ENCODE results near the gene KCNH1. TPM values are rescaled to one million over a fixed set of nuclear protein-coding genes. Genes with fewer than 3 reads are reported as not detected.

The KCNH1 gene
- total RNA-seq, 1 donor, result 41.3 TPM

DNA sequence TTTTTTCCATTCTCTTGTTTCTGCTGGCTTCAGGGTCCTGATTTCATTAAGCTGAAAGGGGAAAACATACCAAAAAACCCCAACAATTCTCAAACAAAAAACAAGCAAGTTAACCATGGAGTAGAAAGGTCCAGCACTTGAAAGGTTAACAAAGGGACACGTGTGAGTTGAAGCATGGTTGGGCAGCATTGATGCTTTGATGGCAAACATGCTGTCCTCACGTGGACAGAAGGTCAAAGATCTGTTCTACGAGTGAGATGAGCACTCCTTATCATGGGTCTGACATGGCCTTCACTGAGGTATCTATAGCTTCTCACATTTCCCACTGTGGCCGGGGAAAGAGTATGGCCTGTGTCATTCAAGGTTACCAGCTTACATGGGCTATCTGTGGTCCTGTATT lies 410.3 kb downstream of the KCNH1 start:
- Histone ChIP-seq H3K4me1 (ENCODE audit: insufficient read depth, low read length) (no peaks in the 10 kb centered on the region), H3K9me3 (ENCODE audit: low read depth, low read length) (no peaks in the 10 kb centered on the region), H2AFZ (ENCODE audit: low read length) (no peak overlapping the region), H3K27ac (ENCODE audit: low read depth, low read length) (no peak overlapping the region), H3K4me3 (ENCODE audit: insufficient read depth, low read length) (no peak overlapping the region), H4K20me1 (ENCODE audit: insufficient read depth, low read length) (peaks cover 3% of the 10 kb centered on the region), H3K79me2 (ENCODE audit: insufficient read depth, low read length) (no peaks in the 10 kb centered on the region), H3K27me3 (ENCODE audit: insufficient read depth, low read length) (no peaks in the 10 kb centered on the region), H3K4me2 (ENCODE audit: insufficient read depth, low read length) (no peak overlapping the region), H3K36me3 (ENCODE audit: insufficient read depth, low read length) (no peaks in the 10 kb centered on the region)
- TF ChIP-seq, protein P1, sequence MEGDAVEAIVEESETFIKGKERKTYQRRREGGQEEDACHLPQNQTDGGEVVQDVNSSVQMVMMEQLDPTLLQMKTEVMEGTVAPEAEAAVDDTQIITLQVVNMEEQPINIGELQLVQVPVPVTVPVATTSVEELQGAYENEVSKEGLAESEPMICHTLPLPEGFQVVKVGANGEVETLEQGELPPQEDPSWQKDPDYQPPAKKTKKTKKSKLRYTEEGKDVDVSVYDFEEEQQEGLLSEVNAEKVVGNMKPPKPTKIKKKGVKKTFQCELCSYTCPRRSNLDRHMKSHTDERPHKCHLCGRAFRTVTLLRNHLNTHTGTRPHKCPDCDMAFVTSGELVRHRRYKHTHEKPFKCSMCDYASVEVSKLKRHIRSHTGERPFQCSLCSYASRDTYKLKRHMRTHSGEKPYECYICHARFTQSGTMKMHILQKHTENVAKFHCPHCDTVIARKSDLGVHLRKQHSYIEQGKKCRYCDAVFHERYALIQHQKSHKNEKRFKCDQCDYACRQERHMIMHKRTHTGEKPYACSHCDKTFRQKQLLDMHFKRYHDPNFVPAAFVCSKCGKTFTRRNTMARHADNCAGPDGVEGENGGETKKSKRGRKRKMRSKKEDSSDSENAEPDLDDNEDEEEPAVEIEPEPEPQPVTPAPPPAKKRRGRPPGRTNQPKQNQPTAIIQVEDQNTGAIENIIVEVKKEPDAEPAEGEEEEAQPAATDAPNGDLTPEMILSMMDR (IDR thresholded peaks at IDR 0.05; ENCODE audit: extremely low read depth, low read depth, low read length), result no peak
- DNase-seq (ENCODE audit: insufficient read length, low spot score, missing footprints), result no peak

DNA sequence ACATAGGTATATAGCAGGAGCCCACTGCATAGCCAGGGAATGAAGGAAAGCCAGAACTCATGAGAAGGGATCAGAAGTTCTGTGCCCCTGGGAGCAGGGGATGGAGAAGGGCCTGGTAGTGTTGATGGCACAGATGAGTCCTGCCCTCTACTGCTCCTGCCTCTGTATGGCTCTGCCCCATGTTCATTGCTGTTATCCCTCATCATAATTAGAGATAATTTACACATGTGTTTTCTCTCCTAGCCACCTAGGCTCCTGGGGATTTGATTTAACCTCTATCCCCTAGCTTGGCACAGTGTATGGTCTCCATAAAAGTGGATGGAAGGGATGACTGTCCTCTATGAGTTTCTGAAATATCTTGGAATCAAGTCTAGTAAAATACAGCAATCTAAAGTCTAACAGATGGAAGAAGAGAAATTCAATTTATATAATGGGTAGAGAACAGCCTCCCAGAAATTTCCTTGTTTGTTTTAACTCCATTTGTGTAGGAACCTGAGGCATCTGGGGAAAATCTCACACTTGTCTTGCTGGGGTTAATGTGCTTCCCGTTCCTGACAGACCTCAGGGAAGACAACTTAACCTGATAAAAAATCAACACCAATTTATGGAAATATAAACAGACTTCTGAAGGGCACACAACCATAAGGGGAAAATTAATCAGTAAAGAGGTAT lies 411.4 kb downstream of the KCNH1 start:
- H3K27me3 ChIP-seq (ENCODE audit: insufficient read depth, low read length), result no peaks in the 10 kb centered on the region
- peaks cover 3% of the 10 kb centered on the region for H4K20me1 ChIP-seq (ENCODE audit: insufficient read depth, low read length)
- H3K9me3 ChIP-seq (ENCODE audit: low read depth, low read length), result no peaks in the 10 kb centered on the region
- no peaks in the 10 kb centered on the region for H3K4me1 ChIP-seq (ENCODE audit: insufficient read depth, low read length)
- no peak overlapping the region for H3K27ac ChIP-seq (ENCODE audit: low read depth, low read length)
- no peak for DNase-seq (ENCODE audit: insufficient read length, low spot score, missing footprints)
- H3K36me3 ChIP-seq (ENCODE audit: insufficient read depth, low read length), result no peaks in the 10 kb centered on the region
- TF ChIP-seq, protein P1 (IDR thresholded peaks at IDR 0.05; ENCODE audit: extremely low read depth, low read depth, low read length), result no peak
- no peaks in the 10 kb centered on the region for H3K79me2 ChIP-seq (ENCODE audit: insufficient read depth, low read length)
- H2AFZ ChIP-seq (ENCODE audit: low read length), result no peak overlapping the region
- H3K4me3 ChIP-seq (ENCODE audit: insufficient read depth, low read length), result no peak overlapping the region
- H3K4me2 ChIP-seq (ENCODE audit: insufficient read depth, low read length), result no peak overlapping the region

DNA sequence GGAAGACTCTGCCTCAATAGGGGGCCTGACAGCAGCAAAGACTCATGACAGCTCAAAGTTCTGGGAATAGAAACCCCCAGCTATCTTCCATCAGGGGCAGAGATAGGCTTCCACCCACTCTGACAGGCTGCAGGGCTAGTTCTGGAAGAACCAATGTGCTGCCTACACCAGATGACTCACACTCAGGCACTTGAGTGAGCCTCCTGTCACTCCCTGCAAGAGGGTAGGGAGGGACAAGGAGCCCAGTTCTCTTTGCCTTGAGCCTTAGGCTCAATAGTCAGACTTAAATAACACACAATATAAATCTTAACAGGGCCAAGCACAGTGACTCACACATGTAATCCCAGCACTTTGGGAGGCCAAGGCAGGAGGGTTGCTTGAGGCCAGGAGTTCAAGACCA lies 418.9 kb downstream of the KCNH1 start:
- Histone ChIP-seq H3K27me3 (ENCODE audit: insufficient read depth, low read length) (no peaks in the 10 kb centered on the region), H2AFZ (ENCODE audit: low read length) (no peak overlapping the region), H3K9me3 (ENCODE audit: low read depth, low read length) (no peaks in the 10 kb centered on the region), H4K20me1 (ENCODE audit: insufficient read depth, low read length) (peaks cover 2% of the 10 kb centered on the region), H3K27ac (ENCODE audit: low read depth, low read length) (no peak overlapping the region), H3K4me3 (ENCODE audit: insufficient read depth, low read length) (no peak overlapping the region), H3K79me2 (ENCODE audit: insufficient read depth, low read length) (no peaks in the 10 kb centered on the region), H3K4me2 (ENCODE audit: insufficient read depth, low read length) (no peak overlapping the region), H3K4me1 (ENCODE audit: insufficient read depth, low read length) (no peaks in the 10 kb centered on the region), H3K36me3 (ENCODE audit: insufficient read depth, low read length) (no peaks in the 10 kb centered on the region)
- no peak for DNase-seq (ENCODE audit: insufficient read length, low spot score, missing footprints)
- TF ChIP-seq, protein P1 (IDR thresholded peaks at IDR 0.05; ENCODE audit: extremely low read depth, low read depth, low read length), result no peak

DNA sequence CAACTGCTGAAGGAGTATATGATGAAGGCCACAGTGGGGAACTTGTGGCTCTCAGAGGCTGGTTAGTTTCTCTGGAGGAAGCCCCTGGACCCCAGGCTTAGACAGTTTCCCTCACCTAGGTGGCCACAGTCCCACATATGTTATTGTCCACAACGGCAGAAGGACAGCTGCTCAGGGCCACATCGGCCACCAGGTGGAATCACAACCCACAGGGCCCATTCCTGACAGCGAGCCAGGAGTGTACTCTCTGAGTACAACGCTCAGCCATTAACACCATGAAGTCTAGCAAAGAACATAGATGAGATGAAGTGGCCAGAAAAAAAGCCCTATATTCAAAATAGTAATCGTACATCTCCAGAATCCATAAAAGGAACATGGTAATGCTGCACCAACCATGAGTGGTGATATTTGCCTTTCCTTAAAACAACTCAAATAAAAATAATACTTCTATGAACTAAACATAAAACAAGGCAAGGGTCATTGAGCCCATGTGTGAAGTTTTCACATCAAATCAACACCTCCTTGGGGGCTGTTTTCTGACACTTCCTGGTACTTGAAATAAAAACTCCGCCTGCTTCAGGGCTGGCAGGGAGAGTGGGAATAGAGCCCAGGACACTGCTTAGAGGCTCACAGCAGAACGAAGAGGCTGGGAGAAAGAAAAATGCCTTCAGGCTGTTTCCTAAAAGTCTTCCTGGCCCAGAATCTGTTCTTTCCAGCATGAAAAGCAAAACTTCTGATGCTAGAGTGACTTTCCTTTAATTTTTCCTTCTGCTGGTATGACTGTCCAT lies 421.9 kb downstream of the KCNH1 start:
- Histone ChIP-seq H3K4me2 (ENCODE audit: insufficient read depth, low read length) (no peak overlapping the region), H3K27ac (ENCODE audit: low read depth, low read length) (no peak overlapping the region)

More for the DNA sequence above, 421.9 kb downstream of the KCNH1 start:
- H3K9me3 ChIP-seq (ENCODE audit: low read depth, low read length), result no peaks in the 10 kb centered on the region
- H2AFZ ChIP-seq (ENCODE audit: low read length), result no peak overlapping the region
- H3K79me2 ChIP-seq (ENCODE audit: insufficient read depth, low read length), result no peaks in the 10 kb centered on the region
- TF ChIP-seq, protein P1 (IDR thresholded peaks at IDR 0.05; ENCODE audit: extremely low read depth, low read depth, low read length), result no peak
- peaks cover 2% of the 10 kb centered on the region for H4K20me1 ChIP-seq (ENCODE audit: insufficient read depth, low read length)
- DNase-seq (ENCODE audit: insufficient read length, low spot score, missing footprints), result no peak
- no peaks in the 10 kb centered on the region for H3K4me1 ChIP-seq (ENCODE audit: insufficient read depth, low read length)
- H3K4me3 ChIP-seq (ENCODE audit: insufficient read depth, low read length), result no peak overlapping the region
- H3K27me3 ChIP-seq (ENCODE audit: insufficient read depth, low read length), result no peaks in the 10 kb centered on the region
- no peaks in the 10 kb centered on the region for H3K36me3 ChIP-seq (ENCODE audit: insufficient read depth, low read length)
